Liver (tissue), 9 donors: ENCODE results near the gene IFNGR2. TPM values are rescaled to one million over a fixed set of nuclear protein-coding genes. Genes with fewer than 3 reads are reported as not detected.
A peak's percentile ranks its signal among the peaks of the same experiment; 100 is the strongest.
"Not testable (repeated sequence)": the region's sequence is repeated elsewhere in the genome, so short reads cannot be mapped to it uniquely, and the experiment has no call there.

ENCODE experiments used
- DNase-seq: peaks from one replicate; pipeline ENCODE4 v3.0.0-alpha.2; 2017; ENCODE audit warnings: low spot score
- H3K27ac ChIP-seq, 2 donors: one replicate each; pipeline ENCODE4 v1.7.0; 2013; ENCODE audit warnings: inconsistent platforms in 2 of 2, low read length in 2 of 2, control low read depth in 1 of 2, low read depth in 1 of 2, mild to moderate bottlenecking in 1 of 2
- H3K27me3 ChIP-seq, 4 donors: one replicate each; pipeline versions ENCODE4 v1.6.1 to v1.7.0; 2013; ENCODE audit warnings: low read length in 3 of 4, inconsistent platforms in 1 of 4, mild to moderate bottlenecking in 1 of 4, moderate library complexity in 1 of 4; ENCODE audit not compliant: control insufficient read depth in 4 of 4, insufficient read depth in 4 of 4
- H3K36me3 ChIP-seq, 4 donors: one replicate each; pipeline versions ENCODE4 v1.6.1 to v1.7.0; 2013; ENCODE audit warnings: low read length in 3 of 4, mild to moderate bottlenecking in 3 of 4, low read depth in 1 of 4, moderate library complexity in 1 of 4; ENCODE audit not compliant: control insufficient read depth in 4 of 4, insufficient read depth in 3 of 4
- H3K4me1 ChIP-seq, 4 donors: one replicate each; pipeline versions ENCODE4 v1.6.1 to v1.7.0; 2013; ENCODE audit warnings: low read length in 3 of 4, mild to moderate bottlenecking in 3 of 4, moderate library complexity in 1 of 4; ENCODE audit not compliant: control insufficient read depth in 4 of 4, insufficient read depth in 4 of 4
- H3K4me3 ChIP-seq, 3 donors: one replicate each; pipeline versions ENCODE4 v1.6.1 to v1.7.0; 2013; ENCODE audit warnings: low read length in 3 of 3, control low read depth in 1 of 3, low read depth in 1 of 3, mild to moderate bottlenecking in 1 of 3
- H3K9ac ChIP-seq, 2 donors: one replicate each; pipeline ENCODE4 v1.7.0; 2013; ENCODE audit warnings: low read length in 2 of 2, mild to moderate bottlenecking in 2 of 2, moderate library complexity in 2 of 2, control low read depth in 1 of 2, low read depth in 1 of 2
- H3K9me3 ChIP-seq, 4 donors: one replicate each; pipeline versions ENCODE4 v1.6.1 to v1.7.0; 2013; ENCODE audit warnings: low read length in 3 of 4; ENCODE audit not compliant: control insufficient read depth in 4 of 4
- FOXA1 ChIP-seq: IDR thresholded peaks from 2 replicates; pipeline ENCODE4 v1.6.1; 2016; ENCODE audit warnings: antibody characterized with exemption
- FOXA2 ChIP-seq: IDR thresholded peaks from 2 replicates; pipeline ENCODE4 v1.6.1; 2016; ENCODE audit warnings: antibody characterized with exemption
- GABPA ChIP-seq, 2 donors: IDR thresholded peaks in 1 of 2; conservative IDR thresholded peaks in 1 of 2; 2 replicates each; pipeline ENCODE4 v1.6.1; 2016; ENCODE audit warnings: antibody characterized with exemption in 2 of 2, mild to moderate bottlenecking in 1 of 2, moderate library complexity in 1 of 2
- HNF4A ChIP-seq, 2 donors: conservative IDR thresholded peaks; 2 replicates each; pipeline ENCODE4 v1.6.1; 2016; ENCODE audit warnings: antibody characterized with exemption in 2 of 2, mild to moderate bottlenecking in 2 of 2
- HNF4G ChIP-seq: IDR thresholded peaks from 2 replicates; pipeline ENCODE4 v1.6.1; 2016; ENCODE audit warnings: antibody characterized with exemption
- JUND ChIP-seq, 2 donors: IDR thresholded peaks; 2 replicates each; pipeline ENCODE4 v1.6.1; 2016; ENCODE audit warnings: antibody characterized with exemption in 2 of 2
- NR2F2 ChIP-seq: IDR thresholded peaks from 2 replicates; pipeline ENCODE4 v1.6.1; 2016; ENCODE audit warnings: antibody characterized with exemption
- RAD21 ChIP-seq, 2 donors: IDR thresholded peaks; 2 replicates each; pipeline ENCODE4 v1.6.1; 2016; ENCODE audit warnings: antibody characterized with exemption in 2 of 2, mild to moderate bottlenecking in 2 of 2
- REST ChIP-seq: IDR thresholded peaks from 2 replicates; pipeline ENCODE4 v1.6.1; 2016; ENCODE audit warnings: antibody characterized with exemption, mild to moderate bottlenecking
- RXRA ChIP-seq, 2 donors: IDR thresholded peaks; 2 replicates each; pipeline ENCODE4 v1.6.1; 2017 to 2018; ENCODE audit warnings: antibody characterized with exemption in 2 of 2, mild to moderate bottlenecking in 1 of 2
- SP1 ChIP-seq: IDR thresholded peaks from 2 replicates; pipeline ENCODE4 v1.6.1; 2018; ENCODE audit warnings: antibody characterized with exemption, mild to moderate bottlenecking
- WGBS: extraction: QIAGEN DNeasy Blood & Tissue Kit; methylation state at CpG from one replicate; pipeline ENCODE4 v1.1.7; 2013; 5-methylcytosine and 5-hydroxymethylcytosine counted together
- polyA plus RNA-seq, 2 donors: library from polyadenylated mRNA; stranded (reverse) in 1 of 2; unstranded in 1 of 2; fragments of 200-250 nt in 1 of 2; fragments of >200 nt in 1 of 2; fragmentation: Nextera tagmentation in 1 of 2; extraction: Ambion mirVana in 1 of 2; gene quantifications; one replicate each; pipeline versions ENCODE4 v1.2.1 to v1.2.3, GENCODE V29; 2013 to 2015
- total RNA-seq, 2 donors: library from RNA; depleted of rRNA; stranded (reverse); fragments of >200 nt; gene quantifications; one replicate each; pipeline ENCODE4 v1.2.3, GENCODE V29; 2014
- TF ChIP-seq, protein P1 (sequence below): IDR thresholded peaks from 2 replicates; pipeline ENCODE4 v1.6.1; 2016; ENCODE audit warnings: antibody characterized with exemption
- TF ChIP-seq, protein P2 (sequence below): IDR thresholded peaks from 2 replicates; pipeline ENCODE4 v1.6.1; 2016; ENCODE audit warnings: antibody characterized with exemption
- donor health status: healthy.
- donor health status: healthy.
- donor health status: healthy.
- donor health status: healthy.
- donor health status: healthy.

The IFNGR2 gene
- total and polyA plus RNA-seq, 4 donors = 23.0 to 24.3 (median 23.4) TPM

GRCh38 chr21:33380483-33380998 is 22.7 kb upstream of the IFNGR2 start:
- H3K36me3 ChIP-seq = no peaks in the 10 kb centered on the region

DNA sequence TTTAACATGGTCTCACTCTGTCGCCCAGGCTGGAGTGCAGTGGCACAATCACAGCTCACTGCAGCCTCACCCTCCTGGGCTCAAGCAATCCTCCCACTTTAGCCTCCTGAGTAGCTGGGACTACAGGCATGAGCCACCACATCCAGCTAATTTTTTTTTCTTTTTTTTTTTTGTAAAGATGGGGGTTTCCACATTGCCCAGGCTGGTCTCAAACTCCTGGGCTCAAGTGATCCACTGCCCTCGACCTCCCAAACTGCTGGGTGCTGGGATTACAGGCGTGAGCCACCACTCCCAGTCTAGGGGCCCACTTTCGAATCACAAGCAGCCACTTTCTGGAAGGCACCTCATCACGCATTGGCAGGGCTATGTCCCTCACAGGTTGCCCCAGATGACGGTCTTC is 21.8 kb upstream of the IFNGR2 start:
- DNase-seq, H3K4me3 ChIP-seq, H3K36me3 ChIP-seq, H3K27me3 ChIP-seq, H3K9ac ChIP-seq, H3K9me3 ChIP-seq, H3K4me1 ChIP-seq, H3K27ac ChIP-seq: not testable (repeated sequence)
- WGBS = 92% methylated on average over 6 of the region's 6 CpGs

More at GRCh38 chr21:33380483-33380998, 22.7 kb upstream of the IFNGR2 start:
- no peak for DNase-seq
- peaks cover 2 to 7% (median 5%) of the 10 kb centered on the region in 4 donors for H3K4me1 ChIP-seq
- TF ChIP-seq RAD21 (IDR thresholded peaks at IDR 0.05) = no peak
- no peak for TF ChIP-seq REST
- TF ChIP-seq HNF4G = no peak
- TF ChIP-seq GABPA (IDR thresholded peaks at IDR 0.05 in 1 of 2, conservative IDR thresholded peaks at IDR 0.05 in 1 of 2) = no peak
- TF ChIP-seq JUND (IDR thresholded peaks at IDR 0.05) = peak; percentile 19 to 28
- no peak for TF ChIP-seq FOXA2
- no peak for TF ChIP-seq FOXA1
- peak; percentile 26 for TF ChIP-seq NR2F2
- TF ChIP-seq, protein P1, sequence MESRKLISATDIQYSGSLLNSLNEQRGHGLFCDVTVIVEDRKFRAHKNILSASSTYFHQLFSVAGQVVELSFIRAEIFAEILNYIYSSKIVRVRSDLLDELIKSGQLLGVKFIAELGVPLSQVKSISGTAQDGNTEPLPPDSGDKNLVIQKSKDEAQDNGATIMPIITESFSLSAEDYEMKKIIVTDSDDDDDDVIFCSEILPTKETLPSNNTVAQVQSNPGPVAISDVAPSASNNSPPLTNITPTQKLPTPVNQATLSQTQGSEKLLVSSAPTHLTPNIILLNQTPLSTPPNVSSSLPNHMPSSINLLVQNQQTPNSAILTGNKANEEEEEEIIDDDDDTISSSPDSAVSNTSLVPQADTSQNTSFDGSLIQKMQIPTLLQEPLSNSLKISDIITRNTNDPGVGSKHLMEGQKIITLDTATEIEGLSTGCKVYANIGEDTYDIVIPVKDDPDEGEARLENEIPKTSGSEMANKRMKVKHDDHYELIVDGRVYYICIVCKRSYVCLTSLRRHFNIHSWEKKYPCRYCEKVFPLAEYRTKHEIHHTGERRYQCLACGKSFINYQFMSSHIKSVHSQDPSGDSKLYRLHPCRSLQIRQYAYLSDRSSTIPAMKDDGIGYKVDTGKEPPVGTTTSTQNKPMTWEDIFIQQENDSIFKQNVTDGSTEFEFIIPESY = no peak
- TF ChIP-seq SP1 = peak; percentile 17
- H3K9me3 ChIP-seq = no peaks in the 10 kb centered on the region
- no peak overlapping the region for H3K9ac ChIP-seq
- H3K27ac ChIP-seq = peak overlapping the region; percentile 55 to 78
- no peaks in the 10 kb centered on the region for H3K27me3 ChIP-seq
- H3K4me3 ChIP-seq = no peak overlapping the region
- 57% methylated on average over 11 of the region's 11 CpGs for WGBS

DNA sequence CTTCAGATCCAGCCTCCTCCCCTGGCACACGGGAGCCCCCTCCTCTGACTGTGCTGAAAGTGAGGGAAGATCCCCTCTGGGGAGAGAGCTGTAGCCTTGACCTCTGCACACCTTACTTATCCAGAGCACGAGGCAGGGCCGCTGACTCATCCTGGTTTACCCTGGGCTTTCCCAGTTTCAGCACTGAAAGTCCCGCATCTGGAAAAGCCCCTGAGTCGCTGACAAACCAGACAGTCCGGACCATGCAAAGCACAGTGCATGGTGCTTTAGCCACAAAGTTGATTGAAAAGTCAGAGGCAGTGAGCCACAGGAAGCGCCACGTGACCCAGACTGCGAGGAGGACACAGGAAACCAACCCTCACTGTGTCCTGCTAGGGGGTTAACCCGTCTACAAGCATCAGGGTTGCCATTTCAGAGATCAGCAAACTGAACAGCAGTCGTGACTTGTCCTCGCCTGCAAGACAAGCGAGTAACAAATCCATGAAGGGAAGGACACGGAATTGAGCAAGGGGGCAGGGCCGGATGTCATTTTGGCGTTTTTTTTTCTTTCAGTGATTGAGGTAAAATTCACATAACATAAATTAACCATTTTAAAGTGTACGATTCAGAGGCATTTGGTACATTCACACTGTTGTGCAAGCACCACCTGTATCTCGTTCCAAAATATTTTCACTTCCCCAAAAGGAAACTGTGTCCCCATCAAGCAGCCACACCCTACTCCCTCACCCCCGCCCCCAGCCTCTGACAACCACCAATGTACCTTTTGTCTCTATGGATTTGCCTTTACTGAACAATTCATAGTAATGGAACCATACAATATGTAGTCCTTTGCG is 19.9 kb upstream of the IFNGR2 start:
- Histone ChIP-seq H3K36me3 (no peaks in the 10 kb centered on the region), H3K27ac (peak overlapping the region; percentile 64 to 72), H3K9me3 (no peaks in the 10 kb centered on the region), H3K4me3 (no peak overlapping the region), H3K4me1 (peaks cover 2 to 7% (median 5%) of the 10 kb centered on the region in 4 donors), H3K27me3 (no peaks in the 10 kb centered on the region), H3K9ac (no peak overlapping the region)
- WGBS = 41% methylated on average over 20 of the region's 20 CpGs
- TF ChIP-seq NR2F2 = peak; percentile 19
- peak; percentile 24 to 44 for TF ChIP-seq RXRA (IDR thresholded peaks at IDR 0.05)
- peak in 1 of 2 donors; percentile 16 for TF ChIP-seq HNF4A (conservative IDR thresholded peaks at IDR 0.05)
- TF ChIP-seq RAD21 (IDR thresholded peaks at IDR 0.05) = peak in 1 of 2 donors; percentile 5
- TF ChIP-seq SP1 = peak; percentile 24
- TF ChIP-seq, protein P1 = no peak
- TF ChIP-seq, protein P2, sequence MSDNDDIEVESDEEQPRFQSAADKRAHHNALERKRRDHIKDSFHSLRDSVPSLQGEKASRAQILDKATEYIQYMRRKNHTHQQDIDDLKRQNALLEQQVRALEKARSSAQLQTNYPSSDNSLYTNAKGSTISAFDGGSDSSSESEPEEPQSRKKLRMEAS = no peak
- DNase-seq = no peak
